ENCODE data around the gene MAD1L1.

The MAD1L1 gene

DNA sequence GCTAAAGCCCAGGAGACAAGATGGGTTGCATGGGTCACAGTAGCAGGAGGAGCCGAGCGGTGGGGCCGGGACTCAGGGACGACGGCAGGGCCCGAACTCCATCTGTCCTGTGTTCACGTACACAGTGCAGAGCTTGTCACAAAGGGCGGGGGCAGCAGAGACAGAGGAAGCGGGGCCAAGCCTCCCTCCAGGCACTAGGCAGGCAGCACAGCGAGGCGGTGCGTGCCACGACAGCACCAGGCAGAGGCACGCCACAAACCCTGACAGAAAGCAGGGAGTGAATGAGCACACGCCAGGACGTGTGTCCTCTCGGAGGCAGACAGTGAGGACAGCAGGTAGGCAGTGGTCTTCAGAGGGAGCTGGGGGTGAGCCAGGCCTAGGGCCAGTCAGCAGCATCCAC, 177.8 kb downstream of the MAD1L1 start:
- DNase-seq: no peak

DNA sequence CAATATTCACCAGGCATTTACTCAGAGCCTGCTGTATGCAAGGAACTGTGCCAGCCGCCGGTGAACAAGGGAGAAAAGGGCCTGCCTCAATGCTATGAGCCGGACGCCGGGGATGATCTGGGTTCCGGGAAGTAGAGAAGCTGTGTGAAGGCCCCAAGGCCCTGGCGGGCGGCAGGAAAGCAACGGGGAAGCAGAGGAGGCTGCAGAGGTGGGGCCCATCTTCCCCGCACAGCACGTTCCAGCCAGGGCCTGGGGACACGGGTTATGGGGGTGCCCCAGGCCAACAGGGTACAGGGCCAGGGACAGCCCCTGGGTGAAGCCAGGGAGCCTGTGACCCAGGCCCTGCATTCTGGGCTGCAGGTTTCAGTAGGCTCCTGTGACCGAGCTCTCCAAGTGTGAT, 179.3 kb downstream of the MAD1L1 start:
- no peak for DNase-seq

DNA sequence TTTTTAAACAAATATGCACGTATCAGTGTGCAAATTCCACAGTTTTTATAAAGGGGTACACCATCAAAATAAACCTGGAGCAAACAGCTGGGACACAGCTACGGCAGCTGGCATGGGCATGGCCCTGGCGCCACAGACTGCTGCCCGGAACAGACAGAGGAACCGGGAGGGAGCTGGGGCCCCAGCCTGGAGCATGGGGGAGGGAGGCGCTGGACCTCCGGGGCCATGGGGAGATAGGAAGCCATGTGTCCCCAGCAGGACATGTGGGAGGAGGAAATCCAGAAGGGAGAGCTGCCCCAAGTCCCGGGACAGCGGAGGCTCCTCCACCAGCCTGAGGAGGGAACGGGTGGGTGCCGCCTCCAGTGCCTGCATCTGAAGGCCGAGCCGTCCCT, 180.1 kb downstream of the MAD1L1 start:
- DNase-seq: no peak

DNA sequence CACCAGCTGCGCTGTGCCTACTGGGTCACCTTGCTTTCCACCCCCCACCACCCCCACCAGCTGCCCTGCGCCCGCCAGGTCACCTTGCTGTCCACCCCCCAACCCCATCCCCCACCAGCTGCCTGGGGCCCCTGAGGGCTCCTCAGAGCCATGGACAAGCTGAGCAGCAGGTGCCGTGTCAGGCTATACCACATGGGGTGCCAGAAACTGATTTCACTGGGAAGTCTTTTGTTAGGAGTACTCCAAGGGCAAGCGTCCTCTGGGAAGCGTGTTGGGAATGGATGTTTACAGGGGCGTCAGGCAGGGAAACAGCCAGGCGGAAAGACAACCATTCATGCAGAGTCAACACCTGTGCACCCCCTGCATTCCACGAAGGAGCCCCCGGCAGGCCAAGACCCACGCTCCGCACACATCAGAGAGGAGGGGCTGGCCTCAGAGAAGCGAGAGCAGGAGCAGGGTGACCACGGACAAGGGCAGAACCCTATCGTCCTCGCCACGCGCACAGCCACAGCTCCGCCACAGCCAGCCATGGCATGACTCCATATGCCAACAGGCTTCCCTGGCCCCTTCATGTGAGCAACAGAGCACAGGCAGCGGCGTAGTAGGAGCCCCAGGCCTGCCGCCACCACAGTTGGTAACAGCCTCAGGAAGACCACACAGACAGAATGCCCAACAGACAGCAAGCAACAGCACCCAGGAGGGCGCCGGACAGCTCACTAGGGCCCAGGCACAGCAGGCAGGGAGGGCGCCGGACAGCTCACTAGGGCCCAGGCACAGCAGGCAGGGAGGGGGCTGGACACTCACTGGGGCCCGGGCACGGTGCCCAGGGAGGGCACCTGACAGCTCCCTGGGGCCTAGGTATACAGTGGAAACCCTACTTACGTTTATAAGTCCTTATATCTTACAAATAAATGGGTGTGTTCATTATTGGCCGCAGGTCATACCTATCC, 180.8 kb downstream of the MAD1L1 start:
- no peak for DNase-seq

DNA sequence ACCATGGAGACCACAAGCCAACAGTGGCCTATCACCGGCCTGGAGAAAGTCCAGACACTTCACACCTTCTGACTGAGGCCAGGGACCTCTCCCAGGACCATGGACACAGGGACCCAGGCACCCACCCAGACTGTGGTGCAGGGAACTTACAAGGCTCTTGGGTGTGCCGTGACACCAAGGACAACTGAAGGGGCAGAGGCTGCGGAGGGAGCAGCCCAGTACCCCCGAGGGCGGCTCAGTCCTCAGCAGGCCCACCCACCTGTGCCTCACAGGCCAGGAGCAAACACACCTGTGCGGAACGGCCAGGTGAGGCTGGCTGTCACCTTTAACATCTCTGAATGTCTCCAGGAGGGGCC, 182.3 kb downstream of the MAD1L1 start:
- no peak for DNase-seq

DNA sequence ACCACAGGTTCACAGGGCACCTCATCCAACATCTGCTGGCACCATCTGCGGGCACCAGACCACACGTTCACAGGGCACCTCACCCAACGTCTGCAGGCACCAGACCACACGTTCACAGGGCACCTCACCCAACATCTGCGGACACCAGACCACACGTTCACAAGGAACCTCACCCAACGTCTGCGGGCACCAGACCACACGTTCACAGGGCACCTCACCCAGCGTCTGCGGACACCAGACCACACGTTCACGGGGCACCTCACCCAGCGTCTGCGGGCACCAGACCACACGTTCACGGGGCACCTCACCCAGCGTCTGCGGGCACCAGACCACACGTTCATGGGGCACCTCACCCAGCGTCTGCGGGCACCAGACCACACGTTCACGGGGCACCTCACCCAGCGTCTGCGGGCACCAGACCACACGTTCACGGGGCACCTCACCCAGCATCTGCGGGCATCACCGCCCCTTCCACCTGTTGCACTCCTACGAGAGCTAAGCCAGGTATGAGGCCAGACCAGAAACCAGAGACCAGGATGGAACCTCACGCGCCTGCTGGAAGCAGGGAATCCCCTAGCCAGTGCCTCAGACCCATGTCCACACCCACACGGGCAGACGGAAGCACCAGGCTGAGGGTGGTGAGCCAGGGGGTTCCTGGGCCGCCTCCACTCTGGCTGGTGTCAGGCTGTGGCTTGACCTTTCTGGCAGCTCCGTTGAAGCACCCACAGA, 182.8 kb downstream of the MAD1L1 start:
- DNase-seq: no peak

DNA sequence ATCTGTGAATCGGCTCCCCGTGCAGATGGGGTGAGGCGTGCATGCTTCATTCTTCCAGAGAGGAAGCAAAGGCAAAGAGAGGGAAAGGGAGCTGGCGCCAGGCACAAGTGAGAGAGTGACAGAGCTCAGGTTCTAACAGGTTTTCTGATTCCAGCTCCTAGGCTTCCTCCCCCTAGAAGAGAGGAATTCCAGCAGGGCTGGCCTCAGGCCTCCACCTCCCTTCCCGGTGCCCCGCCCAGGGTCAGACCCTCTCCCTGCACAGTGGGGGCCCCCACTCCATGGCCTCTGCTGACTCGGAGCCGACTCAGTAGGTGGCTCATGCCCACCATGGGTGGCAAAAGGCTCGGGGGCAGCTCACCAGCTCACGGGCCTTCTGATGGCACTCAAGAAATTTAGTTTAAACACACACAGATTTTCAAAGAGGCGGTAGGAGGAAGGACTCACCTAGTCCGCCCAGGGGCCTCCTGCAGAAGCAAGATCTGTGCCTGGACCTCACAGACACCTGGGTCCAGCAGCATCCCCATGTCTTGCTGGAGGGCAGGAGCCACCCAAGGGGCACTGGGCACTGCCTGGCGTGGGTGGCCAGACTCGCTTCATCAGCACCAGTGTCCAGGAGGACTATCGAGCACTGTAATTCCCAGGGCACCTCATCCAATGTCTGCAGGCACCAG, 183.5 kb downstream of the MAD1L1 start:
- DNase-seq: no peak

DNA sequence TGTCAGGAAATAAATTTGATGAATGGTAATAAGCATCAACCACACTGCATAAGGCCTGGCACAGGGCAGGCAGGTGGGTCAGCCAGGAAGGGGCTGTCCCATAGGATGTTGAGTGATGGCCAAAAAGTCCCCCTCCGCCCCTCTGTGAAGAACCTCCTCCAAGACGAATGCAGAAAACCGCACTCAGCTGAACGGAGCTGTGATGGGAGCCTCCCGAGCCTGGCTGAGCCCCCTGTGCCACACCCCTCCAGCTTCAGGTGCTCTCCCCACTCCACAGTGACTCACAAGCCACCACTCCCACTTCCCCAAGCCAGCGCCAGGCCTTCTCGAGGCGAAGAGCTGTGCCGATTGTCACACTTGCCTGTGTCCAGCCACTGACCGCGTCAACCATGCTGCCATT, 184.2 kb downstream of the MAD1L1 start:
- no peak for DNase-seq

DNA sequence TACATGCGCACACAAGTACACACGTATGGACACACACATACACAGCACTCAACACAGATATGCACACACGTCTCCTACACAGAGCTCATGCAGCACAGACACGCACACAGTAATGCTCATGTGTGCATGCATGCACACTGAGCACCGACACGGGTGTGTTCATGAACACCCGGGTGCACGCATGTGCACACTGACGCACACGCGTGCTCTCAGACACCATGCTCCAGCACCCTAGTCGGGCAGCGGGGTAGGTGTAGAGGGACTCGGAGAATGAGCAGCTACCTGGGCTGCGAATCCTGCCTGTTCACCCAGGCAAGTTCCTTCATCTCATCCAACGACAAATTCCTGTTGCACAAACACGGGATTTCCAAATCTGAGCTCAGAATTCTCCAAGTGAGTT, 184.7 kb downstream of the MAD1L1 start:
- no peak for DNase-seq

DNA sequence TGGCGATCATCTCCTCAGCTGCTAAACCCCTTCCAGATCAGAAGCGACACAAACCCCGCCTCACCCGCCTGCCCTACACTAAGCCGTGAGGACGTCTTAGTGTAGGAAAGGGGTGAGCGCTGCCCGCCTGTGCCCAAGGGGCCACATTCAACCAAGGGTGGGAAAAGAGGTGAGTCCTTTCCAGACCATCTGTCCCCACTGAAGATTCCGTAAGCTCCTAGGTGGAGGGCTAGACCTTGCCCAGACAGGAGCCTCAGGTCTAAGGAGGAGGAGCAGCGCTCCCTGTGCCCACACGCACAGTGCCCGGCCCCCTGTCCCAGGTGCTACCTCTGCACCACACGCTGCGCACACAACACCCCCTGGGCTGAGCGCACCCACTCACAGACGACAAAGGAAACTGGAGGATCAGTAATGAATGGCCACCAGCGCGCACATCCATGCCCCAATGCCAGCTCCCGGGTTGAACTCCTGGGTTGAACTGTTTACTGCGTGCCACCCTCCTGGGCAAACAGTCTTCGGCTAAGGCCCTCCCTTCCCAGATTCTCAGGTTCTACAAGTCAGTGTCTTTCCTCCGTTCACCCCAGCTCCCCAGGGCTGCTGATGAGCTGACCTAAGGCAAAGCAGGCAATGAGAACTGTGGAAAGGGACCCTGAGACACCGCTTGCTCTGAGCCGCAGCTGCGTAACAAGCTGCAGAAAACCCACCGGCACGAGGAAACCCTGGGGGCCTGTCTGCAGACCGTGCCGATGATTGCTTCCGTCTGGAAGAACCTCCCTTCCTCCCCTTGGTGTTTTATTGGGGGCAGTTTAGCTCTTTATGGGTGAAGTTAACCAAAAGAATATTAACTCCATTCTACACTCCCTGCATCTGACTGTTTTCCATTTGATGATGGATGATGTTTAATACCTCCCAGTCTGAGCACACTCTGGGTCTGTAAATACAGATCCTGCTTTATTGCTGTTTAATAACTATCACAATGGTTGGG, 185.9 kb downstream of the MAD1L1 start:
- DNase-seq: no peak

DNA sequence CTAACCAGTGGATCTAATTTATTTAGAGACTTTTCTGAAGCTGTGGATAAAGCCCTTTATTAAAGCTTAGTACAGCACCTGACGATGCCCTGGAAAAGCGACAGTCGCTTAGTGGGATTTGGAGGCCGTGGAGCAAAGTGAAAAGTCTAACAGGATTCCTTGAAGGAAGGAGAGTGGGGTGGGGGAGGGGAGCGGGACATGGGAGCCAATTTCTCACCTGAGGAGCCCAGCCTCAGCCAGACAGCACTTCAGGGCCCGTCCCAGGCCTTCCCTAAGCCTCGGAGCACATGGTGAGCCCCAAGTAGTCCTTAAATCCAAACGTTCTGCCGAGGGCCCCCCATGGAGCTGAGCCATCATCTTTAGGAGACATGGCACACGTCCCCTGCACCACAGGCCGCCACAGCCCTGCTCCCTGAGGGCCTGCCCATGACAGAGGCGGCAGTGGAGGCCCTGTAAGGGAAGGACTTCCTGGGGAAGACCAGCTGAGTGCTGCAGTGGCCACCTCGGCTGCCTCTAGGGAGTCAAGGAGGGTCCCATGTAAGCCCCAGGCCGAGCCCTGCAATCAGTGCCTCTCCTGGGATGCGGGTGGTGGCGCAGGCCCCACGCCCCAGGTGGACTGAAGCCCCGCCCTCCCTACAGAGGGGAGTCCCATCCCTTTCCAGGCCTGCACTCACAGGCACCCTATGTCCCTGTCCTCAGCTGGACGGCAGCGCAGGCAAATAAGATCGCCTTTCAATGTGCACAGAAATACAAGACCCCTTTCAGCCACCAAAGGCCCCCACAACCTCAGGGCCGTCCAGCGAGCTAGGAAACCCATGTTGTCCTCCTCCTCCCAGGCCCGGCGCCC, 187.0 kb downstream of the MAD1L1 start:
- DNase-seq: no peak

DNA sequence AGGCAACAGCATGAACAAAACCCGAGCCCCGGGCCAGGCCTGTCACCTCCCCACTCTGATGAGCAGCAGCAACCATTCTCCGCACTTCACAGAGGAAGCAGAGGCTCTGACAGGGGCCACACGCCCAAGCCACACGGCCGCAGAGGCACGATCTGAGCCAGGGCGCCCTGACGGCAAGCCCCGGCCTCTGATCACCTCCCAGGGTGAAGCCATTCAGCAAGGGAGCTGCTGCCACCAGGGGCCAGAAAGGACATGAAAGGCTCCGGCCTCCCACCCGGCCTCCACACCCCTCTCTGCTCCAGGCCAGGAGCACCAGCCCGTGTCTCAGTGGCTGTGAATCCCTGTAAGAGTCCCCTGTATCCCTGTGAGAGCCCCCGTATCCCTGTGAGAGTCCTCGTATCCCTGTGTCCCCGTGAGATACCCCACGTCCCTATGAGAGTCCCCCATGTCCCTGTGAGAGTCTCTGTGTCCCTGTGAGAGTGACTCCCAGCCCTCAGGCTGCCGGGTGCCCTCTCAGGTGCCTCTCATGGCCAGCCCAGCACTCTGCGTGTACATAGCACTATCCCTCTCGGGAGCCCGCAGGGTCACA, 187.8 kb downstream of the MAD1L1 start:
- DNase-seq: no peak

DNA sequence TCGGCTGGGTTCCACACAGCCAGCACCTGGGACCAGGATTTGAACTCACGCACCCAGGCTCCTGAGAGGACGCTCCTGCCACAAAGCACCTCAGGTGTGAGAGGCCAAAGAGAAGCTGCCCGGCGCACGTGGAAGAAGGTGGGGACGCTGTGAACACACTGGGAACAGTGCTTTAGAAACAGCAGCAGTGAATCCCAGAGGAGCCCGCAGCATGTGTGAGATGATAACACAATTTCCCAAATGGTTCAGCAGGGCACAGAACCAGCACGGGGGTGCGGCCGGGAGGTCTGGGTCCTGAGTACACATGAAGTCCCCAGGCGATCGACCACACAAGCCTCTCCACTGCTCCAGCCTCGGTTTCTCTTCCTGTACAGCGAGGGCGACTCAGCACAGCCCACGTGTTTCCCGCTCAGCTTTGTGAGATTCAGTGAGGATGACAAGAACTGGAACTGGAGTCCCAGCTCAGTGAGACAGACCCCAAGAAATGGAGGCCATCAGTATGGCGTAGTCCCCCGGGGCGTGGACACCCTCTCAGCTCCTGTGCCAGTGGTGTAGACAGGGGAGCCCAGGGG, 188.3 kb downstream of the MAD1L1 start:
- DNase-seq: no peak

DNA sequence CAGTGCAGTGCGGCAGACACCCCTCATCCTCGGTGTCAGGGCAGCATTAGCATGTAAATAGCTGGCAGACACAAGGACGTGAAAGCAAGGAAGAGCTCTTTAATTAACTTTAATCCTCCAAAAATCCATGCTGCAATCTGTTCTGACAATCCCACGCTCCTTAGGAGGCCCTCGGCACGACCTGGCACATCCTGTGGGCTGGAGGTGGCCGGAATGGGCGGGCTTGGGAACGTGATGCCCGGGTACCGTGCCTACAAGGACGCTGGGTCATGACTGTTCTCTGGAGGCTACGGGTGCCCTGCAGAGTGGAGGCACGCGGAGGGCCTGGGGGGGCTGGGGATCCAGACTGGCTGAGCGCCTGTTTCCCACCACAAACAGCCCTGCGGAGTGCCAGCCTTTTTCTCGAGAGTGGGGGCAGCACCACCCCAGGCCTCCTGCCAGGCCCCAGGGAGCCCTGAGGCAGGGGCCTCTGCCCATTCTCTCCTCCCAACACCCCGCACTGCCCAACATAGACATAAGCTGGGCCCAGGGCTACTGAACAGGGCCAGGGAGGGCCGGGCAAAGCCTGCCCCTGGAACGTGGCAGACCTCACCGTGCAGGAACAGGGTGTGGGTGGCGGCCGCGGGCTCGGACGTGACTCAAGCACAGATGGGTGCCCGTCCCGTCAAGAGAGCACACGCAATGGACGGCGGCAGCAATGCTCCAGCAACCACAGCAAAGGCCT, 189.3 kb downstream of the MAD1L1 start:
- no peak for DNase-seq

DNA sequence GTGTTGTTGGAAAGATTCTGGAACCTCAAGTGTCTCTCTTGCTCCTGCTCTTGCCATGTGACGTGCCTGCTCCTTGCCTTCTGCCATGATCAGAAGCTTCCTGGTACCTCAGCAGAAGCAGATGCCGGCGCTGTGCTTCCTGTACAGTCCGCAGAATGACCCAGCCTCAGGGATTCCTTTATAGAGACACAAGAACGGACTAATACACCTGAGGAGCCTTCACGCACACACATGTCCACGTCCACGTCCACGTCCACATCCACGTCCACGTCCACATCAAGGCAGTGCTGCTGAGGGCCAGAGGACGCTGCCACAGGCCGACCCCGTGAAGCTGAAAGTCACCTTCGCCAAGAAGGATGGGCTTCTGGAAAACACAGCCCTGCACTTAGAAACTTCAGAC, 190.1 kb downstream of the MAD1L1 start:
- DNase-seq: no peak

DNA sequence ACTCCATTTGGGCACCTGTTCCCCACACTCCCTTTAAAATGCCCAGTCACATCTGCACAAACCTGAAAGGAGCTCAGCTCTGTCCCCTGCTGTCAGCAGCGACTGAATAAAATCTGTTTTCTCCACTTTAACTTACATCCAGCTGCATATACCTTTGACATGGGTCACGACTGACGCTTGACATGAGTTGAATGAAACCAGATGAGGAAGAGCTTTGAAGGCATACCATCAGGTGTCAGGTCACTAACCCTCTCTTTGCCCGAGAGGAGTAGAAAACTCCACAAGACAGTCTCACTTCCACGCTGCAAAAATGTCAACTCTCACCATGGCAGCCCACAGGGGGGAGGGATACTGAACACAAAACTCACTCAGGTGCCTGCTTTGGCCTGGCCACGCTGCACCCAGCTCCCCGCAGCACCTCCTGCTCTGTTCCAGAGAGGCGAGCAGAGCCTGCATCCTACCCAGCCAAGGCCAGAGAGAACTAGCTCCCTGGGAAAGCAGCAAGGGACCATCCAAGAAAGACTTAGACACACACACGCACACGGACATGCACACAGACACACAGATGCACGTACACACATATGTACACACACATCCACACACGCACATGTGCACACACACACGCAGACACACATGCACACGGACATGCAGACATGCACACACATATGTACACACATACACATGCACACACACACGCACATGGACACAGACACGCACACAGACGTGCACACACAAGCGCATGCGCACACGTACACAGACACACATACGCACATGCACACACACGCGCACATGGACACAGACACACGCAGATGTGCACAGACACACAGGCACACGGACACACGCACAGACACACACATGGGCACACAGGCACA, 191.0 kb downstream of the MAD1L1 start:
- no peak for DNase-seq

DNA sequence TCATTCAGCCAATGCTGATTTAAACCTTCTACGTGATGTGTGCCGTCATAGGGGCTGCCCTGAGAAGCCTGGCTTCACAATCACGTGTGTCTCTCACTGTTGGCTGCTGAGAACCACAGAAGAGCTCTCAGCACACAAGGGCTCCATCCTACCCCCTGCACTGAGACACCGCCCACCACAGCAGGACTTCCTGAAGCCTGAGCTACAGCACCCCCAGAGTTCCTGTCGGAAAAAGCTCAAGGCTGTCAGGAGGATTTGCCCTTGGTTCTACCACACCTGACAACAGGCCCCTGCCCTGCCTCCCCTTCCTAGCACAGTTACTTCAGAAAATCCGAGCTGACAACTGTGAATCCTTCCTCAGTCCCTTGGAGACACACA, 191.9 kb downstream of the MAD1L1 start:
- no peak for DNase-seq

DNA sequence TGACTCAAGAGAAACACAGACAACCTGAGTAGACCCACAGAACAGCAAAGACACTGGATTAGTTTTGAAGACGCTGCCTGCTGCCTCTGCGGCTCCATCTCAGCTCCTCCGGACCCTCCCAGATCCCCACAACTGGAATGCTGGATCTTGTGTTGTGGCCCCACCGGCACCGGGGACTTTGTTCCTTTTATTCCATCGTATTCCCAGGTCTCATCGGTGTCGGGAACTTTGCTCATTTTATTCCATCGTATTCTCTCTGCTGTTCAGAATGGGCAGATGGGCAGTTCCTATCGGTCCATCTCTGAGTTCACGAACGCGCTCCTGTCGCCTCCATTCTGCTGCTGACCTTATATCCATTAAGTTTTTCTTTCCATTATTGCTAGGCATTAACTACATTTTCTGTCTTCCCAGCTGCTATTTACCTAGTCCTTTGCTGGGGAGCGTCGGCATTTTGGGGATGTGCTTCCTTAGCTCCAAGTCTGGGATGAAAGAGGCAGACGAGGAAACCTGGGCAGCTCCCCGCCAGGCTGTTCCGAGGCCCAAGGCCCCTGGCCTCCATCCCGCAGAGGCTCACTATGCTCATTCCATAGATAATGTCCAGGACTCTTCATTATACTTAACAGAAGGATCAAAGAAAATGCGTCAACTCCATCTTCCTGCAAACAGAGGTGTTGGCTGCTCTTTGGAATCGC, 192.4 kb downstream of the MAD1L1 start:
- DNase-seq: no peak
